Neural crest cell (in vitro differentiated cells): ENCODE data around the gene MEF2D. TPM values are rescaled to one million over a fixed set of nuclear protein-coding genes. Genes with fewer than 3 reads are reported as not detected.

Source experiments
- DNase-seq: peaks from one replicate; pipeline ENCODE4 v3.0.0; 2021; ENCODE audit warnings: low read depth, mixed read lengths, low spot score
- H3K27ac Mint-ChIP-seq: one replicate; pipeline ENCODE4 v1.8.0; 2021; ENCODE audit warnings: mild to moderate bottlenecking, mixed read lengths; ENCODE audit not compliant: unreplicated experiment
- H3K27me3 Mint-ChIP-seq: 2 replicates; pipeline ENCODE4 v1.8.0; 2021; ENCODE audit warnings: low read depth, mild to moderate bottlenecking, mixed read lengths
- H3K36me3 Mint-ChIP-seq: 2 replicates; pipeline ENCODE4 v1.8.0; 2021; ENCODE audit warnings: low read depth, mild to moderate bottlenecking, mixed read lengths
- H3K4me1 Mint-ChIP-seq: 2 replicates; pipeline ENCODE4 v1.8.0; 2021; ENCODE audit warnings: mixed read lengths
- H3K4me3 Mint-ChIP-seq: one replicate; pipeline ENCODE4 v1.8.0; 2021; ENCODE audit warnings: mild to moderate bottlenecking, mixed read lengths
- H3K9me3 Mint-ChIP-seq: 2 replicates; pipeline ENCODE4 v1.8.0; 2021; ENCODE audit warnings: mixed read lengths
- total RNA-seq: library from RNA; stranded (reverse); gene quantifications from 2 replicates; pipeline ENCODE4 v1.2.1, GENCODE V29; 2021
- TF ChIP-seq, protein P1 (sequence below): fragments of 200-600 bp; sonication (generic); conservative IDR thresholded peaks from 2 replicates; pipeline ENCODE4 v1.5.0; 2021; ENCODE audit warnings: antibody characterized with exemption, mild to moderate bottlenecking

MEF2D gene
- total RNA-seq, 1 donor from 2014 or later, result 17.3 TPM

DNA sequence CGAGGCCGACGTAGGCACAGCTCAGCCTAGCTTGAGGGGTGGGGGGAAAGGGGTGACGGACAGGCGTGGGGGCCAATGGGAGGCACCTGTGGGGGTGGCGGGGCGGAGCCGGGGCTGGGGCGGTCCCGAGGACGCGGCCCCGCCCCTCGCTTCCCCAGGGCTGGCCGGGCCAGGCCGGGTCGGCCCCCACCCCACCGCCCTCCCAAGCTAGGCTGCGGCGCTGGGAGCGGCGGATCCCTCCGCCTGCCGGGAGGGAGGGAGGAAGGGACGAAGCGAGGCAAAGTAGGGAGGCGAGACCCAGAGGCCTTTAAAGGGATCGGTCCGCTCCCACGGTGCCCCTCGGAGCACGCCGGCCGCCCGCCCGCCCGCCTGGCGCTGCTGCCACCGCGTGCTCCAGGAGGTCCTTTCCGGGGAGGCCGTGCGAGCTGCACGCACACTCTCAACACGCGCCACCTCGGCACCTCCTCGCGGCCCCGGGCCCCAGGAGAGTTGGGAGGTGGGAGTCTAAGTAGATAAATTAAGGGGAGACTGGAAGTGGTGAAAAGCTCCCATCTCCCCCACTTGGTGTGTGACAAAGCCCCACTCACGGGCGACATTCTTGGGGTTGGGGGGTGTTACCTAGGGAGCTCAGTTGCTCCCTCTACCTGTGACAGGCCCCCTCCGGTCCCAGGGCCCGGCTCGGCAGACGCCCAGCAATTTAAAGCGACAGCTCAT is 375 bp upstream of the MEF2D start:
- H3K36me3 Mint-ChIP-seq, result no peaks in the 10 kb centered on the region
- H3K4me1 Mint-ChIP-seq, result peaks cover 67% of the 10 kb centered on the region
- no peaks in the 10 kb centered on the region for H3K9me3 Mint-ChIP-seq
- peak overlapping the region; percentile 94 for H3K4me3 Mint-ChIP-seq
- TF ChIP-seq, protein P1, sequence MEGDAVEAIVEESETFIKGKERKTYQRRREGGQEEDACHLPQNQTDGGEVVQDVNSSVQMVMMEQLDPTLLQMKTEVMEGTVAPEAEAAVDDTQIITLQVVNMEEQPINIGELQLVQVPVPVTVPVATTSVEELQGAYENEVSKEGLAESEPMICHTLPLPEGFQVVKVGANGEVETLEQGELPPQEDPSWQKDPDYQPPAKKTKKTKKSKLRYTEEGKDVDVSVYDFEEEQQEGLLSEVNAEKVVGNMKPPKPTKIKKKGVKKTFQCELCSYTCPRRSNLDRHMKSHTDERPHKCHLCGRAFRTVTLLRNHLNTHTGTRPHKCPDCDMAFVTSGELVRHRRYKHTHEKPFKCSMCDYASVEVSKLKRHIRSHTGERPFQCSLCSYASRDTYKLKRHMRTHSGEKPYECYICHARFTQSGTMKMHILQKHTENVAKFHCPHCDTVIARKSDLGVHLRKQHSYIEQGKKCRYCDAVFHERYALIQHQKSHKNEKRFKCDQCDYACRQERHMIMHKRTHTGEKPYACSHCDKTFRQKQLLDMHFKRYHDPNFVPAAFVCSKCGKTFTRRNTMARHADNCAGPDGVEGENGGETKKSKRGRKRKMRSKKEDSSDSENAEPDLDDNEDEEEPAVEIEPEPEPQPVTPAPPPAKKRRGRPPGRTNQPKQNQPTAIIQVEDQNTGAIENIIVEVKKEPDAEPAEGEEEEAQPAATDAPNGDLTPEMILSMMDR, result peak; percentile 63
- DNase-seq, result peak; percentile 90
- H3K27me3 Mint-ChIP-seq, result no peaks in the 10 kb centered on the region
- peak overlapping the region; percentile 81 for H3K27ac Mint-ChIP-seq

DNA sequence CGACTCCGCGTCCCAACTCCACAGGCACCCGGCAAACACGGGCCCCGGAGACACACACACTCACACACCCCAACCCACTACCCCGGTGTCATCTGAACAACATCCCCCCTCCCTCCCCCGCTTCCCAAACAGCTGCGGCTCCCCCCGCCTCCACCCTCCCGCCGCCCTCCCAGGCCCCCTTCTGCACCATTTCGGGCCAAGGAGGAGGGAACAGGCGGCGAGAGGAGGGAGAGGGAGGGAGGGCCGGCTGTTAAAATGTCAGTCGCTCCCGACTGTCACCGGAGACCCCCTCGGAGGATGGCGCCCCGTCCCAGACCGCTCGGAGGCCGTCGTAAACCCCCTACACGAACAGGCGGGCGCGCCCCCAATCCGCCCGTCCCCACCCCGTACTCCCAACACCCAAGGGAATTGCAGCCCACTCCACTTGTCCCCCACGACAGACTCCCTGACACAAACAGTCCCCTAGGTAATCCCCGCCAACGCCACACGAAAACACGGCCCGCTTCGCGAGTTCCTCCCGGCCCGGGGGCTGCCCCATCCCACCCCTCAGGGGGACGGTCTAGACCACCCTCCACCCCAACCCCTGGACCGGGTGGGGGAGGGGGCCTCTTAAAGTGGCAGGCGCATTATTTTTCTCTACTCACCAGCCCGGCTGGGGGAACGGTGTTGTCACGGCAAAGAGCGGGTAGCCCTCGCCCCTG is 583 bp downstream of the MEF2D start:
- TF ChIP-seq, protein P1, result no peak
- Mint-ChIP-seq H3K9me3 (no peaks in the 10 kb centered on the region), H3K27ac (no peak overlapping the region), H3K4me3 (peak overlapping the region; percentile 94), H3K36me3 (no peaks in the 10 kb centered on the region), H3K27me3 (no peaks in the 10 kb centered on the region), H3K4me1 (peaks cover 61% of the 10 kb centered on the region)
- DNase-seq, result peak; percentile 49

DNA sequence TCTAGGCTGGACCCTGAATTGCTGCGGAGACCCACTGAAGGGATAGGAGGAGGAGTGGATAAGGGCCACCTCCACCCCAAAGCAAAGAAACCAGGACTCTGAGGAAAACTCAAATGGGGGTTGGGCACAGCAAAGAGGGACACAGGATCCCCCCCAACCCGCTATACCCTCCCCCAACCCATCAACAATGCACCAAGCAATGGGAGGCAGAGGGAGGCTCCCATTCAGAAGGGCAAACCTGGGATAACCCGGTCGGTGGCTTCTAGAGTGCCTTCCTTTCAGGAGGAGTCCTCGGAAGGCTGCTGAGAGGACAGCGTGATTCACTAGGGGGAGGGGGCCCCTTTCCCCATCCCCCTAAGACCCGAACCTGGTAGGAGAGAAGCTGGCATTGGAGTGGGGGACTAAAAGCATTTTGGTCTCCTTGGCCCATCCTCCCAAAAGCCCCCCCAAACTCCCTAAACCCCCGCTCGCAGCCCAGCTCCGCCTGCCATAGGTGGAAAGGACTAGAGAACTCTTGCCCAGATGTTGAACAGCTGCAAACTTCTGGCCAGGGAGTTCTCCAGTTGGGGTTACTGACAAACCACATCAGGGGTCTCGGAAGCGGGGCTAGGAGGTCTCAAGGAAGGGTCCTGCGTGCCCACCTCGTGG is 1.3 kb downstream of the MEF2D start:
- Mint-ChIP-seq H3K36me3 (no peaks in the 10 kb centered on the region), H3K4me3 (peak overlapping the region; percentile 90), H3K9me3 (no peaks in the 10 kb centered on the region), H3K4me1 (peaks cover 56% of the 10 kb centered on the region), H3K27me3 (no peaks in the 10 kb centered on the region), H3K27ac (peak overlapping the region; percentile 84)
- no peak for DNase-seq
- TF ChIP-seq, protein P1, result no peak

DNA sequence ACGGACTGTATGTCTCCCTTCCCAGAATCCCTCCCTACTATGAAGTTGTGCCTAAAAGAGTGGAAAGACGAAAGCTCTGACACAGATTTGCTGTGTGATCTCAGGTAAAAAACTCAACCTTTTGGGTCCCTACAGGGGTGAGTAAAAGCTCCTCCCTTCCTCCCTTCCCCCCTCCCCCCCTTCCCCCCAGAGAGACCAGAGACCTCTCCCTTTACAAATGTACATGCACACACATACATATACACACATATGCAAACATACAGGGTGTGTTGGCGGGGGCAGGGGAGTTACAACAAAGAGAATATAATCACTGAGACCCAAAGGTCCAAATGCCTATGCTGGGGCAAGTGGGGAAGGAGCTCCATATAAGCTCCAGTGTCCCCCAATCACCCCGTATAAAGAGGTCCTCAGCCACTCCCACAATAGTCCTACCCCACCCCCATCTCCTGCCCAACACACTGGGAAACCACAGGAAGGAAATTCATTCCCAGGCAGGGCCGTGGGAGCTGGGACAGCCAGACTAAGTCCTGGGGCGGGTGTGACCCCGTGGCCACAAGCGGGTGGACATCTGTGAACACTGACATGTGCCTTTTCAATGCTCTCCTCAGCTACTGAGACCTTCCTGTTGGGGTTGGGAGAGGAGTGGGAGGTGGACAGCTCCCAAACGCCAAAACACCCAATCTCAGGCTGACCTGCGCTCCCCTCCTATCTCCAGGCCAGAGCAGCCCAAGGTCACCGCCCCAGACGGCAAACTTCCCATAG is 2.0 kb downstream of the MEF2D start:
- TF ChIP-seq, protein P1, result no peak
- Mint-ChIP-seq H3K27ac (peak overlapping the region; percentile 84), H3K9me3 (no peaks in the 10 kb centered on the region), H3K27me3 (no peaks in the 10 kb centered on the region), H3K4me3 (peak overlapping the region; percentile 90), H3K4me1 (peaks cover 51% of the 10 kb centered on the region), H3K36me3 (no peaks in the 10 kb centered on the region)
- DNase-seq, result no peak

DNA sequence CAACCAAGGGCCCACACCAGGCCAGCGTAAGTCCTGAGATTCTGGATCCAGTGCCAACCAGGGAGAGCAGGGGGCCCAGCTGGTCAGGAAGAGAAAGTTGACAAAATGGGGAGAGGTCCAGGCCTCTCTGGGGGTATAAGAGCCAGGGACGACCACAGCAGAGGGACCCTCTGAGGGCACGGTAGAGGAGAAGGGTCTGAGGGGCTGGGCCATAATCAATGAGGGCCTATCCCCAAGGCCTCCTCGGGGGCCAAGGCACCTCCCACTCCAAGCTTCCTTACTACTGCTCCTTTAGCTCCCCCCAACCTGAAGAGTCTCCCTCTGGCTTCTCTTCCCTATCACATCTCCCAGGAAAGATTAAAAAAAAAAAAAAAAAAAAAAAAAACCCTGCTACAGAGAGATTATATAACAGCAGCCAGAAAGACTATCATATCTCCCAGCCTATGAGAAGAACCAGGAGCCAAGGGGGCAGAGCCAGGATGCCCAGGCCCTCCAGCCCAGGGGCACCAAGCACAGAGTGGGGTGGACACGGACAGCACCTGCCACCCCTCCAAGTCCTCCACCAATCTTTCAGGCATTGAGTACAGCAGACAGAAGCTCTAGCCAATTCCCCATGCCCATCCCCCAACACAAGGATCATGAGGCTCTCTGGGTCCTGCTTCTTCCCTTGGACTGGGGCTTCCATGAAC is 2.7 kb downstream of the MEF2D start:
- no peak for DNase-seq
- H3K27me3 Mint-ChIP-seq, result no peaks in the 10 kb centered on the region
- no peaks in the 10 kb centered on the region for H3K36me3 Mint-ChIP-seq
- TF ChIP-seq, protein P1, result no peak
- no peak overlapping the region for H3K27ac Mint-ChIP-seq
- peak overlapping the region; percentile 90 for H3K4me3 Mint-ChIP-seq
- H3K4me1 Mint-ChIP-seq, result peaks cover 52% of the 10 kb centered on the region
- H3K9me3 Mint-ChIP-seq, result no peaks in the 10 kb centered on the region
